Renal pelvis (tissue), 4 donors: ENCODE measurements around the gene METRN. TPM values are rescaled to one million over a fixed set of nuclear protein-coding genes. Genes with fewer than 3 reads are reported as not detected.
"Not testable (repeated sequence)": the region's sequence is repeated elsewhere in the genome, so short reads cannot be mapped to it uniquely, and the experiment has no call there.

Experiments used
- DNase-seq: peaks from one replicate; pipeline ENCODE4 v3.0.0-alpha.2; 2013
- polyA plus RNA-seq, 3 donors: library from polyadenylated mRNA; unstranded; fragments of 120-200 nt; gene quantifications; one replicate each; pipeline ENCODE4 v1.2.1, GENCODE V29; 2013; ENCODE audit not compliant: insufficient read length in 3 of 3

Gene METRN
- polyA plus RNA-seq, 3 donors, result 7.3 to 16.0 (median 12.8) TPM

GRCh38 chr16:751152-752006 is 36.5 kb downstream of the METRN start:
- no peak for DNase-seq

- no peak for DNase-seq
Observed at GRCh38 chr16:752007-752312, 37.0 kb downstream of the METRN start.

GRCh38 chr16:754121-754607 is 39.2 kb downstream of the METRN start:
- not testable (repeated sequence) for DNase-seq

- no peak for DNase-seq
Observed at GRCh38 chr16:754656-755055, 39.7 kb downstream of the METRN start.

GRCh38 chr16:756428-756827 is 41.5 kb downstream of the METRN start:
- DNase-seq, result no peak

GRCh38 chr16:759110-759910 is 44.4 kb downstream of the METRN start:
- DNase-seq, result no peak

- no peak for DNase-seq
Observed at GRCh38 chr16:760065-760464, 45.1 kb downstream of the METRN start.

GRCh38 chr16:760545-761343 is 45.8 kb downstream of the METRN start, which contains the start of gene MSLN:
MSLN (plus strand) TSS chr16:760734; CDS start chr16:762681, 1,947 bp downstream.
- peak; percentile 54 for DNase-seq

- DNase-seq, result no peak
Observed at GRCh38 chr16:761625-762513, 47.0 kb downstream of the METRN start.

GRCh38 chr16:762595-763268 is 47.8 kb downstream of the METRN start:
- no peak for DNase-seq

GRCh38 chr16:763369-764183 is 48.7 kb downstream of the METRN start:
- DNase-seq, result no peak

- DNase-seq, result no peak
Observed at GRCh38 chr16:764184-764750, 49.3 kb downstream of the METRN start.

GRCh38 chr16:764848-765487 is 50.0 kb downstream of the METRN start:
- DNase-seq, result no peak

GRCh38 chr16:765488-765865 is 50.6 kb downstream of the METRN start:
- DNase-seq, result no peak

GRCh38 chr16:766008-766819 is 51.3 kb downstream of the METRN start:
- no peak for DNase-seq

GRCh38 chr16:766820-767640 is 52.1 kb downstream of the METRN start:
- DNase-seq, result no peak

- no peak for DNase-seq
Observed at GRCh38 chr16:767743-768235, 52.9 kb downstream of the METRN start.
